GM19468 (cell line): Measurements from ENCODE around the gene GCN1.

Source experiments
- ATAC-seq: cut with Tn5 transposase; IDR thresholded peaks from one replicate; pipeline ENCODE4 v1.9.1; 2021; ENCODE audit warnings: mild to moderate bottlenecking, moderate library complexity, moderate number of reproducible peaks; ENCODE audit not compliant: unreplicated experiment; ENCODE audit errors: extremely low read depth

Gene GCN1

DNA sequence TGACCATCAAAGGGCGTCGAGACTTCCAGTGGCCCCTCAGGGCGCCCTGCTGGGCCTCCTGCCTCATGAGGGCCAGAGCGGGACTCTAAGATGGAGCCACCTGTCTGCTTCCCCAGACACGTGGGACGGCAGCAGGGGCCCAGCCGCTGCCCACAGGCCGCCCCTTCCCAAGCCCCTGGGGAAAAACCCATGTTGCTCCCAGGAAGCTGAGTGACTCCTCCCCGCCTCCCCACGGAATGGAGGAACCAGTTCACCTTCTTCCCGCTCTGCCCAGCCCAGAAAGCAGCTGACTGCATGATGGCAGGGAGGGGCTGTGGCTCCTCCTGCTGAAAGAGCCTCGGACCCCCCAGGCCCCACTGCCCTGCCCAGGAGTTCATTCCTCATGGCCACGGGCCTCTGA is 92.9 kb downstream of the GCN1 start:
- ATAC-seq = no peak

DNA sequence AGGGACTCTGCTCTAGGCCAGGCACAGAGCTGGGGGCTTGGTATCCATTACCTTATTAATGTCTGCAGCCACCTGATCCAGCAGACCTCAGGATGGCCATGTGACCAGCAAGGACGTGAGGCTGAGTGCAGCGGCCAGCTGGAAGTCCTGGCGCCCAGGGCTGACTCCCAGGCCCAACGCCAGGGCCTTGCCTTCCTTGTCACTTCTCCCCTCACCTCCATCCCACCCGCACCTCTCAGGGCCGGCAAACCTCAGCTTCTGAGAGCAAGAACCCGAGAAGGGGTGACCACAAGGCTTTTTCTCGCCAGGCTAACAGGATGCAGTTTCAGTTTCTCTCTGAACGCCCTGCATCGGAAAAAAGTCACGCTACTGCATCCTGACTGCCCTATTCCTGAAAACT is 93.3 kb downstream of the GCN1 start:
- ATAC-seq = no peak

DNA sequence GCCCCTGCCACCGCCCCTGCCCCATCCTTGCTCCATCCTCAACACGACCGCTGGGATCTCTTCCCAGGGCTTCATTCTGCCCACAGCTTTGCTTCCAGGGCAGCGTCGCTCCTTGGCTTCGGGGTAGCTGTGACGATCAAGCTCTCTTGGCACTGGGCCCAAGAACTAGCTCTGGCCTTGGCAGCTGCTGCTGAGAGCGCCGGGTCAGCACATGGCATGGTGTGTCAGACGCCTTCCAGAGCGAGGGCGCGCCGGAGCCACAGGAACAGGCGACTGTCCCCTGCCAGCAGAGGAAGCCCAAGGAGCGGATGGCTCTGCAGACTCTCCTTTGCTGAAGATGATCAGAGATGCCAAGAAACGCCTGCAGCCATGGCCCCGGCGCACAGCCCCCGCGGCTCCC is 93.9 kb downstream of the GCN1 start:
- no peak for ATAC-seq

DNA sequence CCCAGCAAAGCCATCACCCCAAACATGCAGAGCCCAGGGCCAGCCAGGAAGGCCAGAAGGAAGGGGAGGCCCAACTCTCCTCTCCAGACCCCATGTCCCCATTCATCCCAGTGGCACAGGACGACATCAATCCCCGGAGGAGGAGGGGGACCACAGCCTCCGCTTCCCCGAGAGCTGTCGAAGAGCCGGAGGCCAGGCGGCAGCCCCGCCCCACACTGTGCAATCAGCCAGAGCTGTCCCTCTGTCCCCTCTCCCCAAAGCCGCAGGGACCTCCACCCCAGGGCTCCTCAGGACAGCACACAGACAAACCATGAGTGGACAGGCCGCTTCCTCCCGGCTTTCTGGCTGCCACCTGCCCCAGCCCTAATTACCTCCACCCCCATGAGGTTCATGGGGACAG is 94.8 kb downstream of the GCN1 start:
- no peak for ATAC-seq

DNA sequence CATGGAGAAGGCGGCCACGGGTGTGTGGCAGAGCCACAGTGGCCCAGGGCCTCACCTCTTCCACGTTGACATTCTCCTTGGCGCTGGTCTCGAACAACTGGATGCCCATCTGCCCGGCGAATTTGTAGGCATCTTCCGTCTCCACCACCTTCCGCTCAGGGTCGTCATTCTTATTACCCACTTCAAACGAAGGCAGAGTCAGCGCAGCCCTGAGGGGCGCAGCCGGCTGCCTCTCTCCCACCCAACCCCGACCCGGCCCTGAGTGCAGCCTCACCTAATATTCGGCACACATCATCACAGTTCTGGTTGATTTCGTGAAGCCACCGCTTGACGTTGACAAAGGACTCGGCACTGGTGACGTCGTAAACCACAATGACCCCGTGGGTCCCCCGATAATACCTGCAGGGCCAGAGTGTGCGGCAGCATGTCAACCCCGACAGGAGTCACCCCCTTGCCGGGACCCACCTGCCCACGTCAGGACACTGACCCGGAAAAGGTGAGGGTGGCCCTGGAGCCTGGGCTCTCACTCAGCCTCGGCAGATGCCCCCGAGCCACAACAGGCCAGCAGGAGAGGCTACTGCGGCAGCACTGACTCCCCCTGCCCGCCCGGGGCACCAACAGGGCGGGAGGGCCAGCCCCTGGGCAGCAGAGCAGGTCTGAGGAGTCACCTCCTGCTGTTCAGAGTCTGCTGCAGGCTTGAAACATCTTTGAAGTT is 95.6 kb downstream of the GCN1 start:
- ATAC-seq = no peak

DNA sequence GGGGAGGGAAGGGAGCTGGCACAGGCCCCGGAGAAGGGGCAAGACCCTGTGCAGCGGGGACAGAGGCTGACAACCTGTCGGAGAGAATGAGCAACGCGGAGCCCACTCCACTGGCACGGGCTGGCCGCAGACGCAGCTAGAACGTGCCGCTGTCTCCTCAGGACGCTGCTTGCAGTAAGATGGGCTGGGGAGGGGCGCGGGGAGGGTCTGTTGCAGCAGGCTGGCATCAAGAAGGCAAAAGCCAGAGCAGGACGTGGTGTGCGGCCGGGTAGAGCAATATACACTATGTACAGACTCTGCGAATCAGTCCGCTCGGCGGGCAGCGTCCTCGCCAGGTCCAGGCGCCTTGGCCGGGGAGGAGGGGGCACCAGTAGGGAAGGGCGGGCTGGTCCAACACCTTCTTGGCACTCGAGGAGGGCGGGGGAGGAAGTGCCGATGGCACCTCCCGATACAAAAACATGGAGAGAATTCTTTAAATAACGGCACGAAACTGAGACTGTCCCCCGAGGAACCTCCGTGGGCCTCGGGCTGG is 97.8 kb downstream of the GCN1 start:
- ATAC-seq = no peak

DNA sequence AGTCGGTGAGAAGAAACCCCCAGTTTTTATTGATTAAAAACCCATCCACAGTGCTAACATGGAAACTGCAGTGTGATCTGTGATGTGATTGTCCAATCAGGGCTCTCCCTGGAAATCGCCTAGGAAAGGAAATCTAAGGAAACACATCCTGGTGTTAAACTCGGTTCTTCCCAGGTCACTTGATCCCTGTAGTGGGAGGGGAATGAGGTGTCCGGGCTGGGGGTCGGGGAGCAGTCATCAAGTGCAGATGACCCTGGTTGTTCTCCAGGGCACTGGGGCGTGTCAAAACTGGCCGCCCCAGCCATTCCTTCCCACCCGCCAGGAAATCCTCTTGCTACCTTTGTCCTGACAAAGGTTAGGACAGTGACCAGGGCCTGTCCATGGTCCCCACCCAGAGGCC is 98.8 kb downstream of the GCN1 start:
- ATAC-seq = no peak

DNA sequence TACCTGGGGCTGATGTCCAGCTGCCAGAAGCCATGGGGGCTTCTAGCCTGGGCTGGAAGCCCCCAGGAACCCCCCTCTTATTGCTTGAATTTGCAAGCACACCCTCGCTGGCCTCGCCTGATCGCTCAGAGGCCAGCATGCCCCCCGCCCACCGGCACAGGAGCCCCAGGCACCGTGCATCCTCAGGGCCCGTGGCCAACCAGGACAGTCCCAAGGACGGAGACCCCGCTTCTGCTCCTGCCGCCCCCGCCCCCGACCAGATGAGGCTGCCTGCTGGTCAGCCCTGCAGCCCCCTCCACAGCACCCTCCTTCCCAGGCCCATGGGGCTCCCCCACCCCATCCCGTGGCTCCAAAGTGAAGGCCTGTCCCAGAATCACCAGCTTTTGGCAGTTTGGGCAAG is 99.2 kb downstream of the GCN1 start:
- no peak for ATAC-seq

DNA sequence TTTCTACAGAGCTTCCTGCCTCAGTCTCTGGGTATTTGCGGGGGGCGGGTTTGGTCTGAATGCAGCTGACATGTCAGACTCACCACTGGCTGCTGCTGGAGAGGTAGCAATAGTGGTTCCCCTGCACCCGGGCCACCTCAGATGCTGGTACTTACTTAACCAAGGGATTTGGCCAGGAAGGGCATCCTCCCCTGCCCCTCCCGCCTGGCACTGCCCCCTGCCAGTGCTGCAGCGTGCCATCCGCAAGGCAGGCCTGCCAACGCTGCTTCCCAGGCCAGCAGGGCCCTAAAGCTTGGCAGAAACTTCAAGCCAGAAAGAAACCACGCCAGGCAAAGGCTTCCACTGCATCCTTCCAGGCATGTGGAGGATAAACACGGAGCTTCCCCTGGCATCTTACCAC is 100.0 kb downstream of the GCN1 start:
- no peak for ATAC-seq

DNA sequence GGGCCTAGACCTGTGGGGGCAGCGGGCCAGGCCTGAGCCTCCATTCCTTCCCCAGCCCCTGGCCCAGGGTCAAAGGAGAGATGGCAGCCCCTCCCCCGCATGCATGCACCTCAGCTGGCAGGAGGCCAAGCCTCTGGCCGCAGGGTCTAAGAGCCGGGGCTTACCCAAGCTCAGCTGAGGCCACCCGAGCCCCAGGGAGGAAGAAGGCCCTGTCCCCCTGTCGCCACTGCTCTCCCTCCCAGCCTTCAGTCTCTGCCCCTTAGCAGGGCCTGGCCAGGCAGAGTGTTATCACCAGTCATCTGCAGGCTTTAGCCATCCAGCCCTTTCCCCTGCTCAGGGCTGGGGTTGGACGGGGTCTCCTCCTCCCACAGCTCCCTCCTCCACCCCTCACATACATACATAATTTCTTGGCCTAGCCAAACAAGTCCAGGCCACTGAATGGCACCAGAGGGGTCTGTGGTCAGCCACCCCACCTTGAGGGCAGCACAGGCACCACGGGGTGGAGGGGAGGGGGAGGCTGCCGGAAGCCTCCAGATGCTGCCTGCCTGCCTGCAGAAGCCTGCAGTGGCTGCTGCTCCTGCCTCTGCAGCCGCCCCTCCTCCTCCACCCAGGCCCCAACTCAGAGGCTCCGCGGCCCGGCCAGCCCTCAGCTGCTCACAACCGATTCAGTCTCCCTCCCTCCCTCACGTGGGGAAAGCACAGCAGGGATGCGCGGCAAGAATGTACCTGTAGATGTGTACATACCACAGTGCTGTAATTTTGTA is 100.7 kb downstream of the GCN1 start:
- no peak for ATAC-seq

DNA sequence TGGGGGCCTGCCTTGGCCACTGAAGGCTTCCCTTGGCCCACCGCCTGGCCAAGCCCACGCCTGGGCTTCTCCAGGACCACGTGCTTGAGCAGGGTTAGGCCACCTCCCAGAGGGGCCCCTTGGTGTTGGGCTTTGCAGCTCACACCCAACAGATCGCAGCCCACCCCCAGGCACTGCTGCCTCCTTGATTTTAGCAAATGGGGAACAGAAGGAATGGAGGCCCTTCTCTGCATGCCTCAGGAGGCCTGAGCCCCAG is 101.3 kb downstream of the GCN1 start:
- ATAC-seq = no peak

DNA sequence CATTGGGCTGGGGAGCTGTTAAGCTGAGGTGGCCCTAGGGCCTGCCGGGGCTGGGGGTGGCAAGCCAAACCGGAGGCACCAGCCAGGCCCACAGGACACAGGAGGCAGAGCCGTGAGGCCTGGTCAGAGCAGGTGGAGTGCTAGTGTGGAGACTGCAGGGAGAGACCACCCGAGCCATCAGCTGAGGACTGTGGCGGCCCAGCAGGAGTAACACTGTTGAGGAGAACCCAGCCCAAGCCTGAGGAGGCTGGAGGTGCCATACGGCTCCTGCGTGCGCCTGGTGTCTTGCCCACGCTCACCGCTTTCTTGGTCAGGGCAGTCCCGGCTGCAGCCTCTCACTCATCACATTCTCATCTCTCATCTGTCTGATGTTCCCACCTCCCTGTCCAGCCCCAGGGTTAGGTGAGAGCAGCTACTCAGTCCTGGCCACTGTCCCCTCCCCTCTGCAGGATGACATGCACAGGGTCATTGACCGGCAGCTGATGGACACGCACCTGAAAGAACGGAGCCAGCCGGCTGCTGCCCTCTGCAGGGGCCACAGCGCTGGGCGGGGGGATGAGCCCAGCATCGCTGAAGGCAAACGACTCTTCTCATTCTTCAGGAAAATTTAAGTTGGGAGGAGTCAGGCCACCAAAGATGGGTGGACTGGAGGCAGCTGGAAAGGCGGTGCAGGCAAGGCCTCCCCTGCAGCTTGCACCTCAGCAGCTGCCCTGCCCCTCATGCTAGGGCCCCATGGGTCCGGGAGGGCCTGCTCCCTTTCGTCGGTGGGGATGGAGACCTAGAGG is 101.8 kb downstream of the GCN1 start:
- no peak for ATAC-seq

DNA sequence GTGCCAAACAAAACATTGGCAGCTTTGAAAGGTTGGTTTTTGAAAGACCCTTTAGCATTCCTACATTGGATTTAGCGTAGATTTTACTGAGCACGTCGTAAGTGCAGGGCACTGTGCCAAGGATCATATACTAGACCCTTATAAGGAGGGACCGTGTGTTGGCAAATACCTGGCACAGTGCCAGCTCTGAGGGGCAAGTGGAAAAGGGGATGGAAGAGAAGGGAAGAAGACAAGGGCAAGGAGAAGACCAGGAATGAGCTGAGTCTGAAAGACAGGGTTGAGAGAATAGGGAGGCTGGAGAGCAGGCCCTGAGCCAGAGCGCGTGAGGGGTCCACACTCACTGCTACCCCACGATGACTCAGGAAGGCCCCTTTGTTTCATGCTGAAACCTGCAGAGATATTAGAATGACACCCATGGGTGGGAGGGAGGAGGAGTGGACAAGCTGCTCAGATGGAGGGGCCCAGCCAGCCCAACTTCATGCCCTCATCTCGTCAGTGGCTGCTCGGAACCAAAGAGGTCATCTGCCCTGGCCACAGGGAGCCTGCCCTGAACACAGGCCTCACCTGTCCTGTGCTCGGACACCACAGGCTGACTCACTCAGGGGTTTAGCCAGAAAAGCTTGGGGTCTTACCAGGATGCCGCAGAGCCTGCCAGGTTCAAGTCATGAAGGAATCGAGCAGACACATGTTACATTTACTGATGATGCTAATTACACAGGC is 103.0 kb downstream of the GCN1 start:
- no peak for ATAC-seq

DNA sequence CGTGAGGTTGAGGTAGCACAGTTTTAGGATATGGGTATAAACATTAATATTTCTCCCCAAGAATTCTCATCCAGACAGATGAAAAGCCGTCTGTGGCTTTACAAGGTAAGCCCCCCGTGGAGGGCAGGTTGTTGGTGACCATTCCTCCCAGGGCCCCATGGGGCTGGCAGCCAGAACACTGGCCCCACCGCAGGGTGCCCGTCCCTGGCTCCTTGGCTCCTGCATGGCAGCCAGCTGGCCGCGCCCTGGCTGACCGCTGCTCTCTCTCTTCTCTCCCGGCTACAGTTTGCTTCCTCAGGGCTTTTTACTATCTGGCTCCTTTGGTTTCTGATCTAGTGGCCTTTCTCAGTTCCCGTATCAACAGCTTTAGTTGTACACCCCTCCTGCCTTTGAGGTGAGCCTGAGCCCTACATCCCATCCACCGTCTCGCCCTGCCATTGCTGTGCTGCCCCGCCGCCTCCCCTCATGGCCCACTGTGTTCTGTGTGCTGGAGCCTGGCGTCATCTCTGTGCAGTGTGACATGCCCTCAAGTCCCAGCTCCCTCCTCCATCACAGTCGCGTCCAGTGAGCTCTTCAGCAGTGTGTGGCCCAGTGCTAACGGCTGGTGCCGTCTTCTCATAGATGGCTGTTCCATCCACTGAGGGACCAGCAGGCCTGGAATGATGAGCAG is 103.8 kb downstream of the GCN1 start:
- no peak for ATAC-seq

DNA sequence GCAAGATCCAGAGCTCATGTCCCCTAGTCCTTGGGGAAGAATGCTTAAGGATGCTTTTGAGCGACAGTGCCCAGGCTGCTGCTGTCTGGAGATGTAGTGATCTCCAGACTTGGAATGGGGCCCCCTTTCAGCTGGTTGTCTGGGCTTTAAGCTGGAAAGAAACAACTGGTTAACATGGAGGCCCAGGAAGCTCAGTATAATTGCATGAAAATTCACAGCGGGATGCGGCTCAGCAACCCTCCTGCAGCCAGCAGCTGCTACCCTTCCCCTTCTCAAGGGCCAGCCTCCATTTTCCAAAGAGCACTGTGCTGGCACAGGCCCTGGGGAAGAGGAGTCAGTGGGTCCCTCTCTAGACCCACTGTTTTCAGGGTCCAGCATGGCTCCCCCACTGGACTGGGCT is 104.3 kb downstream of the GCN1 start:
- no peak for ATAC-seq

DNA sequence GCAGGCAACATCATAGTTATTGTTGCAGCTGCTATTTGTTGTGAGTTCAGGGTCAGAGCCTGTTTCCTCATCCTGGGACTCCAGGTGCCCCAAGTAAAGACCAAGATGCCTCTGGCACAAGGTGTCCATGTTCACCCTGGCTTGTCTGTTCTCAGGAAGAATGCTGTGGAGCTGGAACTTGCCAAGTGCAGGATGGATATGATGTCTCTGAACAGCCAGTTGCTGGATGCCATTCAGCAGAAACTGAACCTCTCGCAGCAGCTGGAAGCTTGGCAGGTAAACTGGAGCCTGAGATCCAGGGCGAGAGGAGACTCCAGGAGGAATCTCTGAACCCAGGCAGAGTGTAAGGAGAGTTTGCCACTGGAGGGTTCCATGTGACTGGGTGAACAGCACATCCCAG is 104.7 kb downstream of the GCN1 start:
- ATAC-seq = no peak

DNA sequence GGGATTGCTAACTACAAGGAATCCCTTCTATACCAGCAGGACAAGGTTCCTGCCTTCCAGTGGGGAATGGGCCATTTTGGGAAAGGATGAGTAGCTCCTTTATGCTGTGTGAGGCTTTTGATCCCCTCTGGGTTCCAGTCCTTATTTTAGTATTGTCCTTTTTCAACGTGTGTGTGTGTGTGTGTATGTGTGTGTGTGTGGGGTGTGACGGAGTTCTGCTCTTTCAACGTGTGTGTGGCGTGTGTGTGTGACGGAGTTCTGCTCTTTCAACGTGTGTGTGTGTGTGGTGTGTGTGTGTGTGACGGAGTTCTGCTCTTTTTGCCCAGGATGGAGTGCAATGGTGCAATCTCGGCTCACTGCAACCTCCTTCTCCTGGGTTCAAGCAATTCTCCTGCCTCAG is 105.4 kb downstream of the GCN1 start:
- ATAC-seq = no peak

DNA sequence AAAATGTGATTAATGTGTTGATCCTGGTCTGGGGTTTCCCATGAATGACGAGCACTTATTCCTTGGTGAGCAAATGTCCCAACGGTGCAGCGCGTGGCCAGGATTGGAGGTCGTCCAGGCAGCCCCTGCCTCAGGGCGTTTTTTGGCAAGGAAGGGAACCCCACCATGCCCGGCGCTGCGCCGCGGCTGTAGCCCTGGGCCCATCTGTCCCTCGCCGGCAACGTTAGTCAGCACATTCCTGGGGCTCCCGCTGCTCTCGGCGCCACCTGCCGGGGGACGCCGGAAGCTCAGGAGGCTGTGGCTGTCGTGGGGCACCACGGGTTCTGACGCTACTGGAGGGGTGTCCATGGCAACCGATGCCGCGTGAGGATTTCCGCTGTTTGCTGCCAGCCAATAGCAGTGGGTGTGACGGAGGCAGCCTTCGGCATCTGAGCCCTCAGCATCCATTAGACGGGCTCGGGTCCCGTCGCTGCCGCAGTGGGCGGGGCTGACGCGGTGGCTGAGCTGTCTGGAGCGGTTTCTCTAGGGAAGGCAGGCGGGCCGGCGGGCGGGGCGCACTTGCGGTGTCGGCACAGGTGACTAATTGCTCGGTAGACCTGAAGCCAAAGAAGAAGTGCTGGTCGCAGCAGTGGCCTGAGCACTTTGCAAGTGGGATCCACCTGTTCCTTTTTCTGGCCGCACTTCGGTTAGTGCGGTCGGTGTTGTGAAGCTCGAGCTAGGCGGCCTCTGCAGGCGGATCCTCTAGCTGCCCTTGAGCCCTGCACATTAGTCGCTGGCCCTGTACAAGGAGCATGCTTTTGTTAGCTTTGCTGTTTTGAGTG is 107.5 kb downstream of the GCN1 start:
- ATAC-seq = peak; percentile 99

DNA sequence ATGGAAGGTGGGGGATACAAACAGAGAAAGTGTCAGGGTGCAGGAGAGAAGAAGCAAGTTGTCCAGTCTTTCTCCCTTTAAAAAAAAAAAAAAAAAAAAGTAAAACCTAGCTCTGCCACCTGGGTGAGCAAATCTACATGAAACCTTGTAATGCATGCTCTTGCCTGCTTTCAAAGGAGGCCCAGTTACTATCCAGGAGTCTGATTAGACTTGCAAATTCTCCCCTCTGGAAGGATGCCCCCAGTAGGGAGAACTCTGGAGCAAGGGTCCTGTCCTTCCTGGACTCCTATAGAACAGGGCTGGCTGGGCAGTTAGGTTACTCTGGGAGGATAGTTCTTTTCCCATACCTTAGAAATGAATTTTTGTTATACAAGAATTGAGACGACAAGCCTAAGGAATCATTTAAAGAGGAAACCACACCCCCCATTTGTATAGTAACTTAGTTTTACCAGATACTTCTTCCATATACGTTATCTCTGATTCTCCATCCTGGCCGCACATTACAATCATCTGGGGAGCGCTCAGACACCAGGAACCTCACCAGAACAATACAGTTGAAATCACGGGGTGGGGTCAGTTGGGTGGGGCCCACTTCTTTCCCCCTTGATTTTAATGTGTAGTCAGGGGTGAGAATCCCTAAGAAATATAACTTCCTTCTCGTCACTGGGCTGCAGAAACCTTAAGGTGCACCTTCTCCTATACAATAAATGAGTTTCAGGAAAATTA is 108.4 kb downstream of the GCN1 start:
- no peak for ATAC-seq
